NCI-H524 treated with DMSO at 0.1 percent for 48 hours (cell line): ENCODE measurements around the gene VRK3.
A peak's percentile ranks its signal among the peaks of the same experiment; 100 is the strongest.
"Not testable (repeated sequence)": the region's sequence is repeated elsewhere in the genome, so short reads cannot be mapped to it uniquely, and the experiment has no call there.

Experiments used
- DNase-seq: peaks from one replicate; lab custom pipeline; 2025; lab: John Stamatoyannopoulos, UW

The VRK3 gene, protein sequence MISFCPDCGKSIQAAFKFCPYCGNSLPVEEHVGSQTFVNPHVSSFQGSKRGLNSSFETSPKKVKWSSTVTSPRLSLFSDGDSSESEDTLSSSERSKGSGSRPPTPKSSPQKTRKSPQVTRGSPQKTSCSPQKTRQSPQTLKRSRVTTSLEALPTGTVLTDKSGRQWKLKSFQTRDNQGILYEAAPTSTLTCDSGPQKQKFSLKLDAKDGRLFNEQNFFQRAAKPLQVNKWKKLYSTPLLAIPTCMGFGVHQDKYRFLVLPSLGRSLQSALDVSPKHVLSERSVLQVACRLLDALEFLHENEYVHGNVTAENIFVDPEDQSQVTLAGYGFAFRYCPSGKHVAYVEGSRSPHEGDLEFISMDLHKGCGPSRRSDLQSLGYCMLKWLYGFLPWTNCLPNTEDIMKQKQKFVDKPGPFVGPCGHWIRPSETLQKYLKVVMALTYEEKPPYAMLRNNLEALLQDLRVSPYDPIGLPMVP

GRCh38 chr19:50025022-50025793 lies at the start of gene VRK3:
Gene VRK3, minus strand, starts transcription at chr19:50025372. Its CDS starts 9,210 bp downstream, at chr19:50016162.
- DNase-seq: peak; percentile 99

DNA sequence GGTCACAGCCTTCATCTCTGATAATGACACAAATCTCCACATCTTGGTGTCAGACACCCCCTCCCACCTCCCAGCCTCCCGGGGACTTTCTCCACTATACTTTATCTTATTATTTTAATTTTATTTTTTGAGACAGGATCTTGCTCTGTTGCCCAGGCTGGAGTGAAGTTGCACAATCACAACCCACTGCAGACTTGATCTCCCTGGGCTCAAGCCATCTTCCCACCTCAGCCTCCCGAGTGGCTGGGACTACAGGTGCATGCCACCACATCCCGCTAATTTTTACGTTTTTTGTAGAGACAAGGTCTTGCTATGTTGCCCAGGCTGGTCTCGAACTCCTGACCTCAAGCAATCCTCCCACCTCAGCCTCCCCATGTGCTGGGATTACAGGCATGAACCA lies 43.2 kb upstream of the VRK3 start:
- not testable (repeated sequence) for DNase-seq

- no peak for DNase-seq
Observed at GRCh38 chr19:50067575-50067974, 42.4 kb upstream of the VRK3 start.

DNA sequence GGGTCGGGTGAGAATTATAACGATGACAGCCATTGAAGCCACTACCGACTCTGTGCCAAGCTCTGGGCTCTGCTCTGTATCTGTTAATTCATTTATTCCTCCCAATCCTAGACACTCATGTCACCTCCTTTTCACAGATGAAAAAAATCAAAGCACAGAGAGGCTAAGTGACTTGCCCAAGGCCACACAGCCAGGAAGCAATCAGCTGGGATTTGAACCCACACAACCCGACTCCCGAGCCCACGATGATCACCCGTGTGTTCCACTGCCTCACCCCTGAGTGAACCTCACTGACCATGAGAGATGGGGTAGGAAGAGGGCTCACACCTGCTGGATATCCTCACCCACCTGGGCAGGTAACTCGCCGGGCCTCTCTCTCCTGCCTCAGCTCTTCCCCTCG lies 40.8 kb upstream of the VRK3 start:
- DNase-seq: no peak

DNA sequence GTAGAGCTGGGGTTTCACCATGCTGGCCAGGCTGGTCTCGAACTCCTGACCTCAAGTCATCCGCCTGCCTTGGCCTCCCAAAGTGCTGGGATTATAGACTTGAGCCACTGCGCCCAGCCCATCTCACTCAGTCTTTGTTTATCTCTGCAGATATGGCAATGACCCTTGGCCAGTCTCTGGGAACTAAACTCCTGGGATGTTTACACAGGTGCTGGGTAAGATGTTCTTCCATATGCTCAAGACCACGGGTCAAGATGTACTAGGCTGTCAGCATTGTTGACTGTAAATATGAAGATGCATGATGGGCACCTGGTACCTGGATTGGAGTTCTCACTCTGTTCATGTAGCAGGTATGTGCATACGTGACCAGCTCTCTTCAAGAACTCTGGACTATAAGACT lies 36.5 kb upstream of the VRK3 start:
- DNase-seq: no peak

- DNase-seq: no peak
Observed at GRCh38 chr19:50060107-50060506, 34.9 kb upstream of the VRK3 start.

DNA sequence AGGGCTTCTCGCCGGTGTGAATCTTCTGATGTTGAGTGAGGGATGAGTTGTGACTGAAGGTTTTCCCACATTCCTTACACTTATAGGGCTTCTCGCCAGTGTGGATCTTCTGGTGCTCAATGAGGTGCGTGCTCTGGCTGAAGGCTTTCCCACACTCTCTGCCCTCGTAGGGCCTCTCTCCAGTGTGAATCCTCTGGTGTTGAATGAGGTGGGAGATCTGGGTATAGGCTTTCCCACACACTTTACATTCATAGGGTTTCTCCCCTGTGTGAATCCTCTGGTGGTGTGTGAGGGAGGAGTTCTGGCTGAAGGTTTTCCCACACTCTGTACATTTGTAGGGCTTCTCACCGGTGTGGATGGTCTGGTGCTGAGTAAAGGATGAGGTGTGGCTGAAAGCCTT lies 33.9 kb upstream of the VRK3 start:
- no peak for DNase-seq

DNA sequence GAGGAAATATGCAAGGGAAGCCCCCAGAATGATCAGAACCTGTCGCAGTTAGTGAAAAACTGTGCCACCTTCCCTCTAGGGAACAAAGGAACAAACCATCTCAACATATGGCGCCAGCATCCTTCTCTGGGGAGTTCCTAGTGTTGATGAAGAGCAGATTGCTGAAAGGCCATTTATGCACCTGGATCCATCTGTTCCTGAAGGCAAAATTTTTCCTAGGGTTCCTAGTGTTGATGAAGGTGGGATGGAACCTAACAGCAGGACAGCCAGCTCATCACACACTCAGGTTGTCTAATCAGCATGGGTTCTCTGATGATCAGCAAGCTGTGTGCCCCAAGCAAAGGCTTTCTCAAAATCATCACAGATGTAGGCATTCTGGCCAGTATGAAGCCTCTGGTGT lies 33.3 kb upstream of the VRK3 start:
- no peak for DNase-seq

GRCh38 chr19:50053119-50053518 lies 27.9 kb upstream of the VRK3 start:
- no peak for DNase-seq

DNA sequence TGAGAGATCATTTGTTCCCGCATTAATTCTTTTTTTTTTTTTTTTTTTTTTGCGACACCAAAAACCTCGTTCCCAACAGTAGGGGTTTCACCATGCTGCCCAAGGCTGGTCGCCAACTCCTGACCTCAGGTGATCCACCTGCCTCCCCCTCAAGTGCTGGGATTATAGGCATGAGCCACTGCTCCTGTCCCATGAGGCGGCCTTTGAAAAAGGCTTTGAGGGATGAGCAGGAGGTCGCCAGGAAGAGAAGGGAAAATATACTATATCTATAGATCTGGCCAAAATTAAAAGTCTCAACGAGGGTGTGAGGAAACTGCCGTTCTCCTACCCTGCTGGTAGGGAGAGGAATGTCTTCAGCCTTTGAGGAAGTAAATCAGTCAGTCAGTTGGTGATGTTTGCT lies 26.8 kb upstream of the VRK3 start:
- no peak for DNase-seq

- not testable (repeated sequence) for DNase-seq
Observed at GRCh38 chr19:50051228-50051895, 26.2 kb upstream of the VRK3 start.

DNA sequence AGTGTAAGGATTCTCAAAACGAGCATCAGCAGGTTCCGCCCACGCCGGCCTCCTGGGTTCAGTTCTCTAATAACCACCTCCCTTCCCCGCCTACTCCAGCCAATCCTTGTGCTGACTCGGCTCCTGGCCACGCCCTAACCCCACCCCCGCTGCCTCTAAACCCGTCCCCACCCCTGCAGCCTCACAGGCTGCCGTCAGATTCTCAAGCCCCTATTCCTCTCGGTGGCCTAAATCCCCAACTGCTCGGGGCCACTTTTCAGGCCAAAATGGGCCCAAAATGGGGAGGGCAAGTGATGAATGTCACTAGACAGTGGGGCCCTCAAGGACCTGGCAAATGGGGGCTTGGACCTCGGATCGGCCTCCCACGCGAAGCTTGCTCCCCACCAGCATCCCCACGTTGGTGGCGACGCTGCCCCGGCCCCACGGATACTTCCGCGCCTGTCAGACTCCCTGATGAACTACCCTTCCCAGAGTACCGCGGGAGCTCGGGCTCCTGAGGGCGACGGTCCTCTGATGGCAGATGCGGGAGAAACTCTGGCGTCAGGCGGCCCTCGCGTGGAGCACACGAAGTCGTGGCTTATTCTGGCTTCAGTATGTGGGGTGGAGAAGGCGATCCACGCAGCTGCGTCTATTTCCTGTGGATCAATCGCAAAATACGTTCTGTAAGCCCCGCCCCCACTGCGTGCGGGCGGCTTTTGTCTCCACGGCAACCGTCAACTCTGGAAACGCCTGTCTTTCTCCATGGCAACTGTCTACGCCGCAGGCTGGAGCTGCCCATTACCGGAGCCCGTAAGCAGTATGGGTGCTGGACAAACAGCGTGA lies 25.4 kb upstream of the VRK3 start:
- peak; percentile 28 for DNase-seq

DNA sequence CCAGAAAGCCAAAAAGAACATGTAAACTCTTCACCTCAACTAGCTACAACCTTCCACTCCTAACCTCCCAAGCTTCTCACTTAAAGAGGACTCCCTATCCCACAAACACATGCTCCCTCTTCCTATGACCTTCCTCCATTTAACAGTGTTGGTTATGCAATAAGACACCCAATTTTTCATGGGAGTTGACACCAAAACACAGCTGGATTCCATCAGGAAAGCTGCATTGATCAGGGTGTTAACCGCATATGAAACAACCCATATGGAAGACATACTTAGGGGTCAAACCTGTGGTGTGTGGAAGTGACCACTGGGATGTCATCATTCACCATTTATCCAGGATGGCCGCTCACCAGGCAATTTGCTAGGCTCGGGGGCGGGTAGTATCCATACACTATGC lies 22.5 kb upstream of the VRK3 start:
- DNase-seq: no peak

GRCh38 chr19:50046649-50047503 lies 21.7 kb upstream of the VRK3 start:
- DNase-seq: no peak

DNA sequence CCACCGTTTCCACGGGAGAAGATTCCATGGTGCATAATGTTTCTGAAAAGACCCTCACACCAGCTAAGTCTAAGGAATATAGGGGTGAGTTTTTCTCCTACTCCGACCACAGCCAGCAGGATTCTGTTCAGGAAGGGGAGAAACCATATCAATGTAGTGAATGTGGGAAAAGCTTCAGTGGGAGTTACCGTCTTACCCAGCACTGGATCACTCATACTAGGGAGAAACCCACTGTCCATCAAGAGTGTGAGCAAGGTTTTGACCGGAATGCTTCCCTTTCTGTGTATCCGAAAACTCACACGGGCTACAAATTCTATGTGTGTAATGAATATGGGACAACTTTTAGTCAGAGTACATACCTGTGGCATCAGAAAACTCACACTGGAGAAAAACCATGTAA lies 19.8 kb upstream of the VRK3 start:
- no peak for DNase-seq

DNA sequence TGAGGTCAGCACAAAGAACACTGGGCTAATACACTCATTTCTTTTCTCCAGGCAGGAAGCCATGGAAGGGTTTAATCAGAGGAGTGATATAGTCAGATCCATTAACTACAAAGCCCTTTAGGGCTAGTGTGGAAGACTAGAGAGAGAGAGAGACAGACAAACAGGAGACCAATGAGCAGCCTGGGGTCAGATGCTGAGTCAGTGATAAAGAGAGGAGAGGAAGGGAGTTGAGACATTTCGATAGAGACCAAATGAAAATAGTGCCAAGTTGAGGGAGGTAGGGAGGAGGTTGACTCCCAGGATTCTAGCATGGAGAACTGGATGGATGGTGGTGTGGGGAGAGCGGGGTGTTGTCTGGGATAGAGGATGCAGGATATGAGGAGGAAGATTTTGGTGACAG lies 18.8 kb upstream of the VRK3 start:
- DNase-seq: no peak

- DNase-seq: no peak
Observed at GRCh38 chr19:50042363-50043024, 17.3 kb upstream of the VRK3 start.

DNA sequence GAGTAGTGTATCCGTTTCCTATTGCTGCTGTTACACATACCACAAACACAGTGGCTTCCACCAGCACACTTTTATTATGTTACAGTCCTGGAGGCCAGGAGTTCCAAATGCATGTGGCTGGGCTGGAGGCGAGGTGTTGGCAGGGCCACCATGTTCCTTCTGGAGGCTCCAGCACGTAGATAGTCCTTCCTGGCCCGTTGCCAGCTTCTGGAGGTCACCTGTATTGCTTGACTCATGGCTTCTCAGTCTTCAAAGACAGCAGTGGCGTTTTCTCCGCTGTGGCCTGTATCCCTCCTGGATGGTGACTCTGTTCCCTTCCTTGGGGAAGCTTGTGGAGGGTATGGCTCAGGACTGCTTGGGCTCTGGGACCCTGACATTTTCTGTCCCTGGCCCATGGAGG lies 15.8 kb upstream of the VRK3 start:
- DNase-seq: no peak

DNA sequence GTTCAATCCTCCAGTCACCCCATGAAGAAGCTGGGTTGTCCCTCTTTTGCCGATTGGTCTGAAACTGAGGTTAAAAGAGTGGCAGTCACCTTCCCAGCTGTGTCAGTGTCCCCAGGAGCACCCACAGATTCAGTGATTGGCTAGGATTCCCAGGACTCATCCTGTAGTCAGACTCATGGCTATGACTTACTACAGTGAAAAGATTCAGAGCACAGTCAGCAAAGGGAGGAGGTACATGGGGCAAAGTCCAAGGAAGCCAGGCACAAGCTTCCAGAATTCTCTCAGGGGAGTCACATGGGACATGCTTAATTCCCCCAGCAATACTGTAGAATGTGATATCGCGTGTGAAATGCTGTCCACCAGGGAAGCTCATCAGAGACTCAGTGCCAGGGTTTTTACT lies 14.8 kb upstream of the VRK3 start:
- no peak for DNase-seq

- no peak for DNase-seq
Observed at GRCh38 chr19:50036908-50037307, 11.7 kb upstream of the VRK3 start.
